ENCODE results near the gene CELSR1. TPM values are rescaled to one million over a fixed set of nuclear protein-coding genes. Genes with fewer than 3 reads are reported as not detected.
A peak's percentile ranks its signal among the peaks of the same experiment; 100 is the strongest.

Gene CELSR1, protein sequence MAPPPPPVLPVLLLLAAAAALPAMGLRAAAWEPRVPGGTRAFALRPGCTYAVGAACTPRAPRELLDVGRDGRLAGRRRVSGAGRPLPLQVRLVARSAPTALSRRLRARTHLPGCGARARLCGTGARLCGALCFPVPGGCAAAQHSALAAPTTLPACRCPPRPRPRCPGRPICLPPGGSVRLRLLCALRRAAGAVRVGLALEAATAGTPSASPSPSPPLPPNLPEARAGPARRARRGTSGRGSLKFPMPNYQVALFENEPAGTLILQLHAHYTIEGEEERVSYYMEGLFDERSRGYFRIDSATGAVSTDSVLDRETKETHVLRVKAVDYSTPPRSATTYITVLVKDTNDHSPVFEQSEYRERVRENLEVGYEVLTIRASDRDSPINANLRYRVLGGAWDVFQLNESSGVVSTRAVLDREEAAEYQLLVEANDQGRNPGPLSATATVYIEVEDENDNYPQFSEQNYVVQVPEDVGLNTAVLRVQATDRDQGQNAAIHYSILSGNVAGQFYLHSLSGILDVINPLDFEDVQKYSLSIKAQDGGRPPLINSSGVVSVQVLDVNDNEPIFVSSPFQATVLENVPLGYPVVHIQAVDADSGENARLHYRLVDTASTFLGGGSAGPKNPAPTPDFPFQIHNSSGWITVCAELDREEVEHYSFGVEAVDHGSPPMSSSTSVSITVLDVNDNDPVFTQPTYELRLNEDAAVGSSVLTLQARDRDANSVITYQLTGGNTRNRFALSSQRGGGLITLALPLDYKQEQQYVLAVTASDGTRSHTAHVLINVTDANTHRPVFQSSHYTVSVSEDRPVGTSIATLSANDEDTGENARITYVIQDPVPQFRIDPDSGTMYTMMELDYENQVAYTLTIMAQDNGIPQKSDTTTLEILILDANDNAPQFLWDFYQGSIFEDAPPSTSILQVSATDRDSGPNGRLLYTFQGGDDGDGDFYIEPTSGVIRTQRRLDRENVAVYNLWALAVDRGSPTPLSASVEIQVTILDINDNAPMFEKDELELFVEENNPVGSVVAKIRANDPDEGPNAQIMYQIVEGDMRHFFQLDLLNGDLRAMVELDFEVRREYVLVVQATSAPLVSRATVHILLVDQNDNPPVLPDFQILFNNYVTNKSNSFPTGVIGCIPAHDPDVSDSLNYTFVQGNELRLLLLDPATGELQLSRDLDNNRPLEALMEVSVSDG (N-terminal part only)
- 10 to 100 TPM in 2 of 3 donors, under 1 TPM in 1; 0.96 to 36.7 (median 21.2) TPM for total RNA-seq

DNA sequence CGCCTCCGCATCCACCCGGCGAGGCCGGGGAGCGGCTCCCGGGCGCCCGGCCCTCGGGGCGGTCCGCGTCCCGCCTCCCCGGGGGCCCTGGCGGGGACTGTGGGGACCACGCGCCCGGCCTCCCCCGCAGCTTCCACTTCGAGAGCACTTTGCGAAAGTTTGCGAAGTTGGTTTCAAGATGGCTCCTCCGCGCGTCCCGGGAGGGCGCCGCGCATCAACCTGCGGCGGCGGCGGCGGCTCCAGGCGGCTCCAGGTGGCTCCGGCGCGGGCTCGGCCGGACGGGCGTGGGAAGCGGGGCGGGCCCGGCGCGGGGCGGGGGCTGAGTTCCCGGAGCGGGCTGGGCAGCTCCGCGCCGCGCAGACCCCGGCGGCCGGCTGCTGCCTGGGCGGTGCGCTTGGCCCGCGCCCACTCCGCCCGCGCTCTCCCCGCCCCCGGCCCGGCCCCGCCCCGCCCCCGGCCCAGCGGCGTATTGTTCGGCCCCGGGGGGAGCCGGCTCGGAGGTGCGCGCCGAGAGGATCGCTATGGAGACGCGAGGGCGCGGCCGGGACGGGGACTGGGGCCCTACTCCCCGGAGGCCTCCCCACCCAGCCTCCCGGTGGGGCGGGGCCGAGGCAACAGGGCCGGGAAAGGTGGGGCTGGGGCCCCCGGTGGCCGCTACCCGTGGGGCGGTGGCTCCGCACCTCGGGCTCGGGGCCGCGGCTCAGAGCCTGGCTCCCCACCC lies at the start of gene CELSR1:
Gene CELSR1, minus strand, starts transcription at position 396 of the 721 bp plus-strand sequence. CDS start 450 bp downstream, outside the sequence.
- peak within 1 kb of the TSS; percentile 44 to 87 (median 67) for H3K4me3 ChIP-seq
- H3K27ac ChIP-seq = peak within 1 kb of the TSS; percentile 64 to 90
- H3K36me3 ChIP-seq = no peaks in the 10 kb centered on the region
- H3K27me3 ChIP-seq = no peaks in the 10 kb centered on the region
- no peak for TF ChIP-seq POLR2AphosphoS5 (IDR thresholded peaks at IDR 0.05)
- no peak for TF ChIP-seq POLR2A (IDR thresholded peaks at IDR 0.05)
- TF ChIP-seq, protein P1, sequence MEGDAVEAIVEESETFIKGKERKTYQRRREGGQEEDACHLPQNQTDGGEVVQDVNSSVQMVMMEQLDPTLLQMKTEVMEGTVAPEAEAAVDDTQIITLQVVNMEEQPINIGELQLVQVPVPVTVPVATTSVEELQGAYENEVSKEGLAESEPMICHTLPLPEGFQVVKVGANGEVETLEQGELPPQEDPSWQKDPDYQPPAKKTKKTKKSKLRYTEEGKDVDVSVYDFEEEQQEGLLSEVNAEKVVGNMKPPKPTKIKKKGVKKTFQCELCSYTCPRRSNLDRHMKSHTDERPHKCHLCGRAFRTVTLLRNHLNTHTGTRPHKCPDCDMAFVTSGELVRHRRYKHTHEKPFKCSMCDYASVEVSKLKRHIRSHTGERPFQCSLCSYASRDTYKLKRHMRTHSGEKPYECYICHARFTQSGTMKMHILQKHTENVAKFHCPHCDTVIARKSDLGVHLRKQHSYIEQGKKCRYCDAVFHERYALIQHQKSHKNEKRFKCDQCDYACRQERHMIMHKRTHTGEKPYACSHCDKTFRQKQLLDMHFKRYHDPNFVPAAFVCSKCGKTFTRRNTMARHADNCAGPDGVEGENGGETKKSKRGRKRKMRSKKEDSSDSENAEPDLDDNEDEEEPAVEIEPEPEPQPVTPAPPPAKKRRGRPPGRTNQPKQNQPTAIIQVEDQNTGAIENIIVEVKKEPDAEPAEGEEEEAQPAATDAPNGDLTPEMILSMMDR (IDR thresholded peaks at IDR 0.05) = no peak
- H3K9me3 ChIP-seq = no peaks in the 10 kb centered on the region
- DNase-seq (ENCODE audit: low spot score in 2 of 2) = no peak
- intact Hi-C loops (cut with DNase I; ENCODE audit: low total_unique reads) = loop anchor here (5.0 to 10.0 kb wide), 2 partner anchors 183 to 1030 kb away; no protein-coding TSS in a partner anchor
- H3K4me1 ChIP-seq = peaks cover 3 to 21% of the 10 kb centered on the region in 2 donors

DNA sequence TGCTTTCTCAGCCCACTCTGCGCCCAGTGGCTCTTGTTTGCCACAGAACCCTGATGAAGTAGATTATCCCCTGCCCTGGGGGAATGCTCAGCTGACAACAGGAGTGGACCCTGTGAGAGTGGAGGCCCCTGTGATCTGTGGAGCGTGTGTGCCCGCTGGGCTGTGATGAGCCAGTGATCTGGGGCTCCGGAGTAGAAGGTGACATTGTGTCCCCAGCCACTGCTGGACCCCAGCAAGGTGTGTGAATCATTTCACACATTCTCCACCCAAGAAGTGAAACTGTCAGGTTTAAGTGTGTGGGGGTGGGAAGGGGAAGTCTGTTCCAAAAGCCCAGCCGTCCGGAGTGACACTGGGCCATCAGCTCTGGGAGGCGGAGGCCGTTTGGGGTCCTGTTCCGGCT lies 49.6 kb upstream of the CELSR1 start:
- intact Hi-C loops (cut with DNase I; ENCODE audit: low total_unique reads) = loop anchor here (10.0 kb wide), 1 partner anchor 88 kb away; no protein-coding TSS in a partner anchor

DNA sequence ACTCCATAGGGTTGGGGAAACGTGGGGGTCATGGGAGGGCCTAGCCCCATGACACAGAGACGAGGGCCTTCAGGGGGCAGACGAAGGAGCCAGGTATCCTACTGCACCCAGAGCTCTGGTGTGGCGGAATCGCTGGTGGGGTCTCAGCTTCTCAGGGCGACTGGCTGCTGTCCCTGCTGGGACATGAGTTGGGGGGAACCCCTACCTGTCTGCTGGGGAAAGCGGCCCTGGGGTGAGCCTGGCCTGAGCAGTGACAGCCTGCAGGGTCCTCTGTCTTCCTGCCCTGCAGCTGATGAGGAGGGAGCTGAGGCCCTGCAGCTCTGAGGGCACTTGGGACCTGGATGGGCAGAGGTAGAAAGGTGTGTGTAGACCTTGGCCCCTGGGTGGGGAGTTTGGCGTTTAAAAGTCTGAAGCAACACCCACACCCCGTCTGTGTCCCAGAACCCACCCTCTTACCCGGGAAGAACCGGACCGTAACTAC lies 49.2 kb upstream of the CELSR1 start:
- Histone ChIP-seq H3K27ac (no peak overlapping the region), H3K4me1 (no peaks in the 10 kb centered on the region), H3K36me3 (no peaks in the 10 kb centered on the region), H3K4me3 (no peak overlapping the region), H3K27me3 (no peaks in the 10 kb centered on the region), H3K9me3 (no peaks in the 10 kb centered on the region)
- no peak for DNase-seq (ENCODE audit: low spot score in 2 of 2)
- TF ChIP-seq, protein P1 (IDR thresholded peaks at IDR 0.05) = no peak
- TF ChIP-seq POLR2A (IDR thresholded peaks at IDR 0.05) (no peak), POLR2AphosphoS5 (IDR thresholded peaks at IDR 0.05) (no peak)
- intact Hi-C loops (cut with DNase I; ENCODE audit: low total_unique reads) = loop anchor here (10.0 kb wide), 1 partner anchor 88 kb away; no protein-coding TSS in a partner anchor

More for the DNA sequence above, 49.6 kb upstream of the CELSR1 start:
- TF ChIP-seq POLR2AphosphoS5 (IDR thresholded peaks at IDR 0.05) (no peak), POLR2A (IDR thresholded peaks at IDR 0.05) (no peak)
- TF ChIP-seq, protein P1 (IDR thresholded peaks at IDR 0.05) = no peak
- Histone ChIP-seq H3K27me3 (no peaks in the 10 kb centered on the region), H3K4me1 (no peaks in the 10 kb centered on the region), H3K9me3 (no peaks in the 10 kb centered on the region), H3K4me3 (peak overlapping the region in 1 of 3 donors; percentile 4), H3K27ac (no peak overlapping the region), H3K36me3 (no peaks in the 10 kb centered on the region)
- no peak for DNase-seq (ENCODE audit: low spot score in 2 of 2)

DNA sequence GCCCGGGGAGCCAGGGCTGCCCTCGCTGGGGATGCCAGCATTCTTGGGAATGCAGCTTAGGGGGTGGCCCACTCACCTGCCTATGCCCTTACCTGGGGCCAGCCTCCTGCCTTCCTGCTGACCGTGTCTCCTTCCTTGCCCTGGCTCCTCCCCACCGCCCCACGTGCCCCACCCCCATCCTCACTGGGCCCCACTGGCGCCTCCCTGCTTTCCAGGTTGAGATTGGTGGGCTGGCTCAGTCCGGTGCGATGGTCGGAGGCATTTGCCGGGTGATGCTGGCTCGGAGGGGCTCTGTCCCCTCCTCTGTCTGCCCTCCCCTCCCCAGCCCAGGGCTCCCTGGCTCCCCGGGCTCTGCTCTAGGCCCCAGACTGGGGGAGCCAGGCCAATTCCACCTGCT lies 48.7 kb upstream of the CELSR1 start:
- no peak for DNase-seq (ENCODE audit: low spot score in 2 of 2)
- intact Hi-C loops (cut with DNase I; ENCODE audit: low total_unique reads) = loop anchor here (10.0 kb wide), 1 partner anchor 89 kb away; no protein-coding TSS in a partner anchor
- TF ChIP-seq POLR2A (IDR thresholded peaks at IDR 0.05) = no peak
- no peak for TF ChIP-seq POLR2AphosphoS5 (IDR thresholded peaks at IDR 0.05)
- TF ChIP-seq, protein P1 (IDR thresholded peaks at IDR 0.05) = no peak
- Histone ChIP-seq H3K4me3 (no peak overlapping the region), H3K27me3 (no peaks in the 10 kb centered on the region), H3K9me3 (no peaks in the 10 kb centered on the region), H3K27ac (no peak overlapping the region), H3K4me1 (no peaks in the 10 kb centered on the region), H3K36me3 (no peaks in the 10 kb centered on the region)
